Astrocyte (in vitro differentiated cells and primary cell): ENCODE results near the gene ATP6V0D1.

Experiments
- CTCF ChIP-seq: IDR thresholded peaks from 2 replicates; pipeline ENCODE4 v1.5.1; 2011; ENCODE audit warnings: low read depth, mild to moderate bottlenecking, inconsistent platforms, low read length, moderate library complexity; ENCODE audit not compliant: insufficient read depth
- EZH2 ChIP-seq: IDR thresholded peaks from 2 replicates; pipeline ENCODE4 v1.6.1; 2012; ENCODE audit warnings: mild to moderate bottlenecking, low read length, inconsistent platforms; ENCODE audit not compliant: insufficient read depth

GRCh38 chr16:67425580-67425979 is 55.4 kb downstream of the ATP6V0D1 start:
- TF ChIP-seq CTCF (no peak), EZH2 (no peak)
